Kidney epithelial cell (primary cell): ENCODE results near the gene DDX19B. TPM values are rescaled to one million over a fixed set of nuclear protein-coding genes. Genes with fewer than 3 reads are reported as not detected.
"Not testable (repeated sequence)": the region's sequence is repeated elsewhere in the genome, so short reads cannot be mapped to it uniquely, and the experiment has no call there.

Experiments used
- DNase-seq: peaks from one replicate; pipeline ENCODE4 v3.0.0-alpha.2; 2010; ENCODE audit warnings: low read depth
- H3K27me3 ChIP-seq: 2 replicates; pipeline ENCODE4 v1.6.0; 2011; ENCODE audit warnings: low read length; ENCODE audit not compliant: control insufficient read depth, insufficient read depth
- H3K36me3 ChIP-seq: 2 replicates; pipeline ENCODE4 v1.5.1; 2011; ENCODE audit warnings: low read length; ENCODE audit not compliant: control insufficient read depth, insufficient read depth
- H3K4me3 ChIP-seq: 2 replicates; pipeline ENCODE4 v1.5.1; 2011; ENCODE audit warnings: low read depth, mild to moderate bottlenecking, control low read depth, low read length
- CTCF ChIP-seq: IDR thresholded peaks from 2 replicates; pipeline ENCODE4 v1.5.1; 2011; ENCODE audit warnings: mild to moderate bottlenecking, moderate library complexity, low read length, control low read depth, inconsistent platforms; ENCODE audit not compliant: insufficient read depth, poor library complexity, severe bottlenecking
- total RNA-seq: library from RNA; depleted of rRNA; stranded (reverse); fragments of >200 nt; gene quantifications from 2 replicates; pipeline ENCODE4 v1.2.3, GENCODE V29; 2015

The DDX19B gene
- total RNA-seq, 1 donor from 2014 or later: 49.0 TPM

GRCh38 chr16:70320121-70320520 is 21.1 kb downstream of the DDX19B start:
- Histone ChIP-seq H3K36me3 (no peaks in the 10 kb centered on the region), H3K27me3 (no peaks in the 10 kb centered on the region), H3K4me3 (no peak overlapping the region)
- TF ChIP-seq CTCF: no peak
- DNase-seq: no peak

DNA sequence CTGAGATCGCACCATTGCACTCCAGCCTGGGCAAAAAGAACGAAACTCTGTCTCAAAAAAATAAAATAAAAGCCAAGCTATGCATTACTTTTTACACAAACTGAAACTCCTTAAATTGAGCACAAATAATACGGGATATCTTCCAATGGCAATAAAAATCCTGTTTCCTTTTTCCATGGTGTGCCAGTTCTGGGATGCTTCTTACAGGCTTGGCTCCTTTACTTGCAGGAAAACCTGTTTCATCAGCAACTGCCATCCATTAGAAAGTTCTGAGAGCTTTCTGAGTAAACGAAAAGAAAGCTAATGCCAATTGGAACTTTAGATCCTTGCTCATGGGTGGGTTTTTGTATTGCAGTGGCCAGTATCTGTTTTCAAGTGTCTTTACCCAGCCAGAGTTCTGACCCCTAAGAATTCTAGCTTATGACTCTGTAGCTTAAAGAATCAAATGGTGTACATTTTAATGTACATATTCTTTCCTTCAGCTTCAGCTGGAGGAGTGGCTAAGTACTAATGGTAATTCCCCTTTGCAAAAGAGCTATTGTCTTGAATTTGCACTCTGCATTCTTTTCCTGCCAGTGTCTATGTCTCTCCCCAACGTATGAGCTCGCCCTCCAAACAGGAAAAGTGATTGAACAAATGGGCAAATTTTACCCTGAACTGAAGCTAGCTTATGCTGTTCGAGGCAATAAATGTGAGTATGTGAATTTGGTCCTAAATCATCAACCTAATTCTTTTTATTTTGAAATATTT is 26.2 kb downstream of the DDX19B start:
- TF ChIP-seq CTCF: no peak
- Histone ChIP-seq H3K36me3 (no peaks in the 10 kb centered on the region), H3K4me3 (no peak overlapping the region), H3K27me3 (no peaks in the 10 kb centered on the region)
- DNase-seq: no peak

GRCh38 chr16:70331091-70331490 is 32.1 kb downstream of the DDX19B start:
- no peak overlapping the region for H3K4me3 ChIP-seq
- no peaks in the 10 kb centered on the region for H3K27me3 ChIP-seq
- peaks cover 2% of the 10 kb centered on the region for H3K36me3 ChIP-seq
- no peak for TF ChIP-seq CTCF
- DNase-seq: no peak

DNA sequence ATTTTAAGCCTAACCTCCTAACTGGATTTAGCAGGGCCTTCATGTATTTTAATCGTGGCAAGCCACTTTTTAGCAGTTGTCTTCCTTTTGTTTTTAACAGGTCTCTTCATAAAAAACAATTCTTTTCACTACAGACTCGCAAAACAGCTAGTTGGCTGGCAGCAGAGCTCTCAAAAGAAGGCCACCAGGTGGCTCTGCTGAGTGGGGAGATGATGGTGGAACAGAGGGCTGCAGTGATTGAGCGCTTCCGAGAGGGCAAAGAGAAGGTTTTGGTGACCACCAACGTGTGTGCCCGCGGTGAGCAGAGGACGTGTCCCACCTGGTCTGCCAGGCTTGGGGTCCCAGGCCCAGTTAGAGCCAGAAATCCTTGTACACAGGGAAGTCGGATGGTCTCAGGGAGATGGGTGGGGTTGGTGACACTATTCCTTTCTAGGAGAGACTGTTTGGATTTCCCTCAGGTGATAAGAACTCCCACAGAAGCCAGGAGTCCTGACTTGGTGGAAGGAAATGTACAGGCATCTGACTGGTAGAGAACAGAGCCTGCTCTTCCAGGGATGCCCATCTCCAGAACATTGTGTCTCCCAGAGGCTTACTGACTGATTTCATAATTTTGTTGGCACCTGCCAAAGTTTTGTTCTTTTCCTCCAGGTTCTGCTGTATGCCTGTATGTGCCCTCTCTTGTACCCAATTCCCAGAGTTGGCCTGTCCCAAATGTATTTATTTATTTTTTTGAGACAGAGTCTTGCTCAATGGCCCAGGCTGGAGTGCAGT is 32.8 kb downstream of the DDX19B start:
- Histone ChIP-seq H3K27me3 (no peaks in the 10 kb centered on the region), H3K36me3 (peaks cover 2% of the 10 kb centered on the region), H3K4me3 (no peak overlapping the region)
- peak; percentile 60 for TF ChIP-seq CTCF
- no peak for DNase-seq

GRCh38 chr16:70332728-70333127 is 33.7 kb downstream of the DDX19B start:
- not testable (repeated sequence) for H3K27me3 ChIP-seq, DNase-seq, H3K36me3 ChIP-seq, H3K4me3 ChIP-seq

DNA sequence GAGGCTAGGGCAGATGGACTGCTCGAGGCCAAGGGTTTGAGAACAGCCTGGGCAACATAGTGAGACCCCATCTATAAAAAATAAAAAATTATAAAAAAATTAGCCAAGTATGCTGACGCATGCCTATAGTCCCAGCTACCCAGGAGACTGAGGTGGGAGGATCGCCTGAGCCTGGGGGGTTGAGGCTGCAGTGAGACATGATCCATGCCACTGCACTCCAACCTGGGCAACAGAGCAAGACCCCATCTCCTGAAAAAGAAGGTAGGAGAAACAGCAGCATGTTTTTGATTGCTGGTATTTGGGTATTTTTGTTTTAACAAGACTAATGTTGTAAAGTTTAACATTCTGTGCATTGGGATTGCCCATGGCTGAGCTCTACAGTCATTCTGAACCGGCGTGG is 38.8 kb downstream of the DDX19B start:
- TF ChIP-seq CTCF: no peak
- DNase-seq: no peak

More for the DNA sequence above, 38.8 kb downstream of the DDX19B start:
- Histone ChIP-seq H3K4me3 (no peak overlapping the region), H3K36me3 (peaks cover 2% of the 10 kb centered on the region), H3K27me3 (no peaks in the 10 kb centered on the region)
